GM04503 (cell line): ENCODE data around the gene RAD21L1.

Experiments used
- DNase-seq: peaks from one replicate; pipeline ENCODE4 v3.0.0-alpha.2; 2012; ENCODE audit warnings: low read depth

Gene RAD21L1

GRCh38 chr20:1273366-1273765 lies 47.5 kb downstream of the RAD21L1 start:
- no peak for DNase-seq

GRCh38 chr20:1274485-1275311 lies 48.9 kb downstream of the RAD21L1 start:
- no peak for DNase-seq

GRCh38 chr20:1275919-1276318 lies 50.1 kb downstream of the RAD21L1 start:
- no peak for DNase-seq

GRCh38 chr20:1277529-1278322 lies 51.9 kb downstream of the RAD21L1 start:
- no peak for DNase-seq

GRCh38 chr20:1278993-1279392 lies 53.1 kb downstream of the RAD21L1 start:
- no peak for DNase-seq

GRCh38 chr20:1280195-1281102 lies 54.6 kb downstream of the RAD21L1 start:
- no peak for DNase-seq

- DNase-seq = no peak
Measured at GRCh38 chr20:1281279-1282057, 55.6 kb downstream of the RAD21L1 start.

- DNase-seq = no peak
Measured at GRCh38 chr20:1282966-1283365, 57.1 kb downstream of the RAD21L1 start.

- no peak for DNase-seq
Measured at GRCh38 chr20:1283522-1284510, 58.0 kb downstream of the RAD21L1 start.

GRCh38 chr20:1286267-1287024 lies 60.6 kb downstream of the RAD21L1 start:
- DNase-seq = no peak

- no peak for DNase-seq
Measured at GRCh38 chr20:1287306-1287705, 61.5 kb downstream of the RAD21L1 start.

GRCh38 chr20:1287787-1288569 lies 62.1 kb downstream of the RAD21L1 start:
- no peak for DNase-seq

GRCh38 chr20:1291191-1291741 lies 65.4 kb downstream of the RAD21L1 start:
- no peak for DNase-seq

- DNase-seq = no peak
Measured at GRCh38 chr20:1292620-1293019, 66.8 kb downstream of the RAD21L1 start.

- no peak for DNase-seq
Measured at GRCh38 chr20:1293641-1294379, 68.0 kb downstream of the RAD21L1 start.

- no peak for DNase-seq
Measured at GRCh38 chr20:1294497-1294896, 68.7 kb downstream of the RAD21L1 start.

GRCh38 chr20:1295276-1295930 lies 69.6 kb downstream of the RAD21L1 start:
- DNase-seq = no peak
